ENCODE results near the gene BEND4.
A peak's percentile ranks its signal among the peaks of the same experiment; 100 is the strongest.

Gene BEND4

DNA sequence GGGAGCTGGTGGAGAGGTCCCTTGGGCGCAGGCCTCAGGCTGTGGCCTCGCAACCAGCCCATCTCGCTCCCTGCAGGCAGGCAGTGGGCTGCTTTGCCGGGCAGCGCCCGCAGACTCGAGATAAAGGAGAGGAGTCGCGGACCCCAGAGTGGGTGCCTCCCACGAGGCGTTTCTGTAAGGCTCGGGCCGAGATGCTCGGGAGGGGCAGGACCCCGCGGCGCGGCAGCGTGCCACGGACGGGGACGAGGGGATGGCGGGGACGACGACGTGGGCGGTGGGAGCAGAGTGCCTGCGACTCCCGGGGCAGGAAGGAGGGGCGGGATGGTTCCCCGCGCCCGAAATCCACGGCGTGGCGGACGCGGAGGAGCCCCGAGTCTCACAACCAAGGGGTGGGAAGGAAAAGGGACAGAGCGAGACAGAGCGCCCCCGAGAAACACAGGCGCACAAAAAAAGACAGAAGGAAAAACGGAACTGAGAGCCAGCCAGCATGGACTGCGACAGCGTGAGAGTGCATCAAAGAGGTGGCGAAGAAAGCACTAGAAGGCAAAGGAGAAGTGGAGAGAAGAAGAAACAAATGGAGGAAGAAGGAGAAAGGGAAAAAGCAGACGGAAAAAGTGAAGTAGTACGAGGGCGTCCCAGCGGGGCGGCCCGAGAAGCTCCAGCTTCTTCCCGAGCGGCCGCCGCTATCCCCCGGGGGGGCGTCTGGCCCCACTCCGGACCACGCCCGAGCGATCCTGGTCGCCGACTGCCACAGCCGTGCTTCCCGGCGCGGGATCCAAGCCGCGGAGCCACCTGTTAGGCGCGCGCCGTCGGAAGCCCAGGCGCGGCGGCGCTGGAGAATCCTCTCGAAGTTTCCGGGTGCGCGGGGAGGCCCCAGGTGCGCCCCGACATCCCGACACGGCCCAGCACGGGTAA, 1.5 kb downstream of the BEND4 start:
- H3K4me3 ChIP-seq (ENCODE audit: low read length in 2 of 2), result peak overlapping the region in 1 of 2 donors; percentile 91
- H2AFZ ChIP-seq (ENCODE audit: low read length), result peak overlapping the region; percentile 97
- no peak overlapping the region for H3K4ac ChIP-seq (ENCODE audit: low read length)
- H2BK12ac ChIP-seq (ENCODE audit: low read length), result no peak overlapping the region
- H4K91ac ChIP-seq (ENCODE audit: low read depth, low read length, poor library complexity), result no peak overlapping the region
- peaks cover 1 to 3% of the 10 kb centered on the region in 2 donors for H3K9me3 ChIP-seq (replicated peaks in 1 of 2; ENCODE audit: control insufficient read depth in 2 of 2, insufficient read depth in 1 of 2, low read depth in 1 of 2, low read length in 2 of 2)
- H4K8ac ChIP-seq (ENCODE audit: low read depth, low read length), result no peak overlapping the region
- H3K4me1 ChIP-seq (ENCODE audit: control insufficient read depth in 2 of 2, insufficient read depth in 1 of 2, low read depth in 1 of 2, low read length in 2 of 2), result peaks cover 0 to 4% of the 10 kb centered on the region in 2 donors
- no peak overlapping the region for H3K23ac ChIP-seq (ENCODE audit: low read depth, low read length, poor library complexity)
- no peak overlapping the region for H3K27ac ChIP-seq (replicated peaks; ENCODE audit: low read length)
- no peaks in the 10 kb centered on the region for H3K36me3 ChIP-seq (replicated peaks in 1 of 2; ENCODE audit: control insufficient read depth in 2 of 2, insufficient read depth in 2 of 2, low read length in 2 of 2)
- no peak overlapping the region for H3K14ac ChIP-seq (ENCODE audit: low read length)
- peak overlapping the region; percentile 7 for H2AK5ac ChIP-seq (ENCODE audit: low read depth, low read length)
- H3K4me2 ChIP-seq (ENCODE audit: insufficient read depth, low read length, poor library complexity, severe bottlenecking), result peak overlapping the region; percentile 89
- DNase-seq (ENCODE audit: low spot score), result peak; percentile 3
- H2BK5ac ChIP-seq (ENCODE audit: low read length), result no peak overlapping the region
- no peak overlapping the region for H2BK120ac ChIP-seq (ENCODE audit: low read depth, low read length)
- no peaks in the 10 kb centered on the region for H3K79me1 ChIP-seq (ENCODE audit: low read depth, low read length)
- H3K18ac ChIP-seq (ENCODE audit: low read length), result peak overlapping the region; percentile 76
- H3K27me3 ChIP-seq (ENCODE audit: control insufficient read depth in 3 of 3, insufficient read depth in 3 of 3, low read depth in 1 of 3, low read length in 3 of 3), result peaks cover 11 to 92% (median 38%) of the 10 kb centered on the region in 3 experiments
- WGBS, 2 donors (ENCODE audit: extremely low coverage in 2 of 2, insufficient read length in 2 of 2, insufficient replicate concordance in 1 of 2), result no CpG with 5 or more reads among the region's 89 CpGs
- H3K9ac ChIP-seq (ENCODE audit: low read depth, low read length, poor library complexity), result peak overlapping the region; percentile 81
- no peak overlapping the region for H2BK15ac ChIP-seq (ENCODE audit: low read length)

DNA sequence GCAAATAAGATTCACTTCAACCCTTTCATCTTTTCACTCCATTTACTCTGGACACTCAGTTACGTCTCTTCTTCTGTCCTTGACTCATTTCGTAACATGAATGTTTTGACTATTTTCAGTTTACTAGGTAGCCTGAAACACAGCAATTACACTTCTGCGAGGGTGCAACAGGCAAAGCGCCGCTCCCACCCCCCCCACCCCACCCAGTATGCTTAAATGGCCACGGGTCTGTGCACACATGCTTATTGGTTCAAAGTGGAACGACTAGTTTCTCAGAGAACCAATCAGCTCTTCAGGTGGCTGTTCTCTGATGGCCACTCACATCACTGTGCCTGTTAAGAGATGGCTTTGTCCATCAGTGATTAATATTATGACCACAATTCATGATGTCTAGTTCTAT, 3.5 kb downstream of the BEND4 start:
- Histone ChIP-seq H4K91ac (ENCODE audit: low read depth, low read length, poor library complexity) (no peak overlapping the region), H3K79me1 (ENCODE audit: low read depth, low read length) (no peaks in the 10 kb centered on the region), H3K18ac (ENCODE audit: low read length) (no peak overlapping the region), H2BK12ac (ENCODE audit: low read length) (no peak overlapping the region), H3K9me3 (replicated peaks in 1 of 2; ENCODE audit: control insufficient read depth in 2 of 2, insufficient read depth in 1 of 2, low read depth in 1 of 2, low read length in 2 of 2) (peaks cover 1 to 3% of the 10 kb centered on the region in 2 donors), H3K27ac (replicated peaks; ENCODE audit: low read length) (no peak overlapping the region), H2BK15ac (ENCODE audit: low read length) (no peak overlapping the region), H2BK120ac (ENCODE audit: low read depth, low read length) (no peak overlapping the region), H3K4me1 (ENCODE audit: control insufficient read depth in 2 of 2, insufficient read depth in 1 of 2, low read depth in 1 of 2, low read length in 2 of 2) (peaks cover 0 to 4% of the 10 kb centered on the region in 2 donors), H3K27me3 (ENCODE audit: control insufficient read depth in 3 of 3, insufficient read depth in 3 of 3, low read depth in 1 of 3, low read length in 3 of 3) (peaks cover 11 to 78% (median 38%) of the 10 kb centered on the region in 3 experiments), H2AK5ac (ENCODE audit: low read depth, low read length) (no peak overlapping the region), H3K4me2 (ENCODE audit: insufficient read depth, low read length, poor library complexity, severe bottlenecking) (no peak overlapping the region), H3K4ac (ENCODE audit: low read length) (no peak overlapping the region), H2BK5ac (ENCODE audit: low read length) (no peak overlapping the region), H3K23ac (ENCODE audit: low read depth, low read length, poor library complexity) (no peak overlapping the region), H3K4me3 (ENCODE audit: low read length in 2 of 2) (no peak overlapping the region), H2AFZ (ENCODE audit: low read length) (no peak overlapping the region), H3K14ac (ENCODE audit: low read length) (no peak overlapping the region), H4K8ac (ENCODE audit: low read depth, low read length) (no peak overlapping the region), H3K36me3 (replicated peaks in 1 of 2; ENCODE audit: control insufficient read depth in 2 of 2, insufficient read depth in 2 of 2, low read length in 2 of 2) (no peaks in the 10 kb centered on the region), H3K9ac (ENCODE audit: low read depth, low read length, poor library complexity) (no peak overlapping the region)
- no CpG with 5 or more reads among the region's 7 CpGs for WGBS, 2 donors (ENCODE audit: extremely low coverage in 2 of 2, insufficient read length in 2 of 2, insufficient replicate concordance in 1 of 2)
- no peak for DNase-seq (ENCODE audit: low spot score)

DNA sequence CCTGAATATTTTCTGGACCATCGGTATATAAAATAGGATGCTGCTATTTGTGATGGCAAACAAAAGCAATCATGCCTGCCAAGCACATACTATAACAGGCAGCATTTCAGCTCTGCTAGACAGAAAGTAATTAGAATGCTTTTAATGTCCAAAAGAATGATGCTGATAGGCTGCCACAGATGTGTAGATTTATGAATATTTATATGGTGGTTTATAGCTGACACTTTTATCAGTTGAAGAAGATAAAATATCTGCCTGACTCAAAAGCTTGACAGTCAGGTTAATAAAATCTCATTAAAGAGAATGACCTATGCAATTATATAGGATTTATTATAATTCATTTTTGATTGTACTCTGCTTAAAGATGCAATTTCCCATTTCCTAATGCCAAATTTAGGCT, 4.0 kb downstream of the BEND4 start:
- H3K4me2 ChIP-seq (ENCODE audit: insufficient read depth, low read length, poor library complexity, severe bottlenecking), result no peak overlapping the region
- no peak for DNase-seq (ENCODE audit: low spot score)
- peaks cover 0 to 4% of the 10 kb centered on the region in 2 donors for H3K4me1 ChIP-seq (ENCODE audit: control insufficient read depth in 2 of 2, insufficient read depth in 1 of 2, low read depth in 1 of 2, low read length in 2 of 2)
- H3K9me3 ChIP-seq (replicated peaks in 1 of 2; ENCODE audit: control insufficient read depth in 2 of 2, insufficient read depth in 1 of 2, low read depth in 1 of 2, low read length in 2 of 2), result peaks cover 1 to 3% of the 10 kb centered on the region in 2 donors
- H2BK5ac ChIP-seq (ENCODE audit: low read length), result no peak overlapping the region
- peaks cover 11 to 78% (median 36%) of the 10 kb centered on the region in 3 experiments for H3K27me3 ChIP-seq (ENCODE audit: control insufficient read depth in 3 of 3, insufficient read depth in 3 of 3, low read depth in 1 of 3, low read length in 3 of 3)
- H3K36me3 ChIP-seq (replicated peaks in 1 of 2; ENCODE audit: control insufficient read depth in 2 of 2, insufficient read depth in 2 of 2, low read length in 2 of 2), result no peaks in the 10 kb centered on the region
- no peak overlapping the region for H3K18ac ChIP-seq (ENCODE audit: low read length)
- H2BK15ac ChIP-seq (ENCODE audit: low read length), result no peak overlapping the region
- H3K4me3 ChIP-seq (ENCODE audit: low read length in 2 of 2), result no peak overlapping the region
- no peaks in the 10 kb centered on the region for H3K79me1 ChIP-seq (ENCODE audit: low read depth, low read length)
- WGBS, 2 donors (ENCODE audit: extremely low coverage in 2 of 2, insufficient read length in 2 of 2, insufficient replicate concordance in 1 of 2), result no CpG with 5 or more reads among the region's 1 CpG
- H3K14ac ChIP-seq (ENCODE audit: low read length), result no peak overlapping the region
- H4K8ac ChIP-seq (ENCODE audit: low read depth, low read length), result no peak overlapping the region
- no peak overlapping the region for H4K91ac ChIP-seq (ENCODE audit: low read depth, low read length, poor library complexity)
- no peak overlapping the region for H2BK12ac ChIP-seq (ENCODE audit: low read length)
- no peak overlapping the region for H2AK5ac ChIP-seq (ENCODE audit: low read depth, low read length)
- no peak overlapping the region for H2BK120ac ChIP-seq (ENCODE audit: low read depth, low read length)
- no peak overlapping the region for H3K4ac ChIP-seq (ENCODE audit: low read length)
- no peak overlapping the region for H3K23ac ChIP-seq (ENCODE audit: low read depth, low read length, poor library complexity)
- H3K27ac ChIP-seq (replicated peaks; ENCODE audit: low read length), result no peak overlapping the region
- no peak overlapping the region for H2AFZ ChIP-seq (ENCODE audit: low read length)
- no peak overlapping the region for H3K9ac ChIP-seq (ENCODE audit: low read depth, low read length, poor library complexity)

DNA sequence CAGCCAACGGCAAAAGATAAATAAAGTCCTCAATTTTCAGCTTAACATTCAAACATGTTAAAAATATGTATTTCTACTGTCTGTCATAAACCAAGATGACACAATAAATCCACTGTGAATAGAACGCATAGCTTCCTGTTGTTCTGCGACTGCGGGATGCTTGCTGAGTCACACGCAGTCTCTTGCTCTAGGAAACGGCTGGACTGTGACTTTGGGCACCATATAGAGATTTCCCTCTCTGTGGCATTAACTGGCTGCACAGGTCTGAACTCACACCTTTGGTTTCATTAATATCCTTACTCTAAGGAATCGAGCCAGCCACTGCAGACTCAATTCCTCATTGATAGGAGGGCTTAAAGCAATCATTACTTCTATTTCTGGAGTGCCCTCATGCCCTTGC, 8.4 kb downstream of the BEND4 start:
- Histone ChIP-seq H3K79me1 (ENCODE audit: low read depth, low read length) (no peaks in the 10 kb centered on the region), H2BK5ac (ENCODE audit: low read length) (no peak overlapping the region), H2AK5ac (ENCODE audit: low read depth, low read length) (no peak overlapping the region), H2BK120ac (ENCODE audit: low read depth, low read length) (no peak overlapping the region), H3K36me3 (replicated peaks in 1 of 2; ENCODE audit: control insufficient read depth in 2 of 2, insufficient read depth in 2 of 2, low read length in 2 of 2) (no peaks in the 10 kb centered on the region), H4K91ac (ENCODE audit: low read depth, low read length, poor library complexity) (no peak overlapping the region), H3K4me3 (ENCODE audit: low read length in 2 of 2) (no peak overlapping the region), H3K4me1 (ENCODE audit: control insufficient read depth in 2 of 2, insufficient read depth in 1 of 2, low read depth in 1 of 2, low read length in 2 of 2) (no peaks in the 10 kb centered on the region), H3K27ac (replicated peaks; ENCODE audit: low read length) (no peak overlapping the region), H3K23ac (ENCODE audit: low read depth, low read length, poor library complexity) (no peak overlapping the region), H4K8ac (ENCODE audit: low read depth, low read length) (no peak overlapping the region), H2BK15ac (ENCODE audit: low read length) (no peak overlapping the region), H3K4ac (ENCODE audit: low read length) (no peak overlapping the region), H3K27me3 (ENCODE audit: control insufficient read depth in 3 of 3, insufficient read depth in 3 of 3, low read depth in 1 of 3, low read length in 3 of 3) (peaks cover 0 to 40% (median 0%) of the 10 kb centered on the region in 3 experiments), H3K14ac (ENCODE audit: low read length) (no peak overlapping the region), H3K9ac (ENCODE audit: low read depth, low read length, poor library complexity) (no peak overlapping the region), H2BK12ac (ENCODE audit: low read length) (no peak overlapping the region), H2AFZ (ENCODE audit: low read length) (no peak overlapping the region), H3K4me2 (ENCODE audit: insufficient read depth, low read length, poor library complexity, severe bottlenecking) (no peak overlapping the region), H3K18ac (ENCODE audit: low read length) (no peak overlapping the region), H3K9me3 (replicated peaks in 1 of 2; ENCODE audit: control insufficient read depth in 2 of 2, insufficient read depth in 1 of 2, low read depth in 1 of 2, low read length in 2 of 2) (no peaks in the 10 kb centered on the region)
- no peak for DNase-seq (ENCODE audit: low spot score)
- no CpG with 5 or more reads among the region's 7 CpGs for WGBS, 2 donors (ENCODE audit: extremely low coverage in 2 of 2, insufficient read length in 2 of 2, insufficient replicate concordance in 1 of 2)
